GM18526 (cell line): ENCODE measurements around the gene MT1B.

Experiments
- POLR2A ChIP-seq: IDR thresholded peaks from 3 replicates; pipeline ENCODE4 v1.6.1; 2011; ENCODE audit not compliant: insufficient read length; ENCODE audit errors: extremely low read depth

Gene MT1B

DNA sequence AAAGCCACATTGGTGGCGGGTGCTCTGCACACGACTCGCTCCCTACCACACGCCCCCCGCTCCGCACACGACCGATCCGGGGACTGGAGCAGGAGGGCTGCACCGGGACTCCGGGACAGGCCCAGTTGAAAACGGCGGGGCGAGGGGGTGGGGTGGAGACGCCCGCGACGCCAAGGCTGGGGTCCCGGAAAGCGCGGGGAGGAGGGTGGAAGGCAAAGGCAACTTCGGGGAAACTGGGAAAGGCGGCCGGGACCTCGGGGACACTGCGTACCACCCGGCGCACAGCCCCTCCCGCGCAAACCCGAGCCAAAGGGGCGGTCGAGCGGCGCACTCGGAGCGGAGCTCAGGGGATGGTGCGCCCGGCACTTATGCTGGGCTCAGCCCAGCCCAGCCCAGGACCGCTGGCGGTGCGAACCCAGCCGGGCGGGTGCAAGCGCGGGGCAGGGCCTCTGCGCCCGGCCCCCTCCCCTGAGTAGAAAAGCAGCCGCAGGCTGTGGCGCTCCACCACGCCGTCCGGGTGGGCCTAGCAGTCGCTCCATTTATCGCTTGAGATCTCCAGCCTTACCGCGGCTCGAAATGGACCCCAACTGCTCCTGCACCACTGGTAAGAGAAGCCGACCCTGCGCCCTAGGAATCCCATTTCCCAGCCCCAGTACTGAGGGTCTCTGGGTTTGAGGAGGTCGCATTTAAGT, 19.4 kb upstream of the MT1B start, which contains the start of gene MT1M:
Gene MT1M (plus strand): TSS at position 504 of the 692 bp plus-strand sequence. CDS start 73 bp downstream, at position 577.
- no peak for TF ChIP-seq POLR2A

DNA sequence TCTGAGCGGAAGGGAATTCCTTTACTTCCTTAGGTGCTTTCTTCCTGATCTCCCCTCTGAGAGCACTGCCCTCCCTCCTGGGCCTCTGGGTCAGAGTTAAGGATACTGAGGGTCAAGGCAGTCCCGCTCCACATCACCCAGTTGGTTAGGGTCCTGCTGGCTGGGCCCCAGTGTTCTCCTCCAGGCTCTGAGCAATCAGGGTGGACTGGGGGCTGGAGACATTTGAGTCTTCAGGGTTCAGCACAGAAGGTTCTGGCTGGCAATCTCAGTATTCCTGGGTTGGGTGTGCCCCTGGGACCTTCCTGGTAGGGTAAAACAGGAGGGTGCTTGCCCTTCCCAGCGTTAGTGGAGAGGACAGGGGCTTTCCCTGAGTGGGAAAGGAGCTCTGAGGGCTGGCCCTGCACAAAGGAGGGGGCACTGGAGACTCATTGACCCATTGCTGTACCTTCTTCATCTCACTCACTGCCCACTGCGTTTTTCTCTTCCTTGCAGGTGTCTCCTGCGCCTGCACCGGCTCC, 18.8 kb upstream of the MT1B start:
- no peak for TF ChIP-seq POLR2A

DNA sequence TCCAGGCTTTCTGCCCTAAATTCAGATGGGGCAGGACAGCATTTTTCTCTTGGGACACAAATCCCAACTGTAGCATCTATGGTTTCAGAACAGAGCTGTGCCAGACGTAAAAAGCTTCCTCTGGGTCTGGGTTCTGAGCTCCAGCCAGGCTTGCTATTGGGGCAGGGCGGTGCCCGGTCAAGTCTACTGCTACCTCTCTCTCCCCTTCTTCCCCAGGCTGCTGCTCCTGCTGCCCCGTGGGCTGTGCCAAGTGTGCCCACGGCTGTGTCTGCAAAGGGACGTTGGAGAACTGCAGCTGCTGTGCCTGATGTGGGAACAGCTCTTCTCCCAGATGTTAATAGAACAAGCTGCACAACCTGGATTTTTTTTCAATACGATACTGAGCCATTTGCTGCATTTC, 18.2 kb upstream of the MT1B start:
- TF ChIP-seq POLR2A, result no peak

DNA sequence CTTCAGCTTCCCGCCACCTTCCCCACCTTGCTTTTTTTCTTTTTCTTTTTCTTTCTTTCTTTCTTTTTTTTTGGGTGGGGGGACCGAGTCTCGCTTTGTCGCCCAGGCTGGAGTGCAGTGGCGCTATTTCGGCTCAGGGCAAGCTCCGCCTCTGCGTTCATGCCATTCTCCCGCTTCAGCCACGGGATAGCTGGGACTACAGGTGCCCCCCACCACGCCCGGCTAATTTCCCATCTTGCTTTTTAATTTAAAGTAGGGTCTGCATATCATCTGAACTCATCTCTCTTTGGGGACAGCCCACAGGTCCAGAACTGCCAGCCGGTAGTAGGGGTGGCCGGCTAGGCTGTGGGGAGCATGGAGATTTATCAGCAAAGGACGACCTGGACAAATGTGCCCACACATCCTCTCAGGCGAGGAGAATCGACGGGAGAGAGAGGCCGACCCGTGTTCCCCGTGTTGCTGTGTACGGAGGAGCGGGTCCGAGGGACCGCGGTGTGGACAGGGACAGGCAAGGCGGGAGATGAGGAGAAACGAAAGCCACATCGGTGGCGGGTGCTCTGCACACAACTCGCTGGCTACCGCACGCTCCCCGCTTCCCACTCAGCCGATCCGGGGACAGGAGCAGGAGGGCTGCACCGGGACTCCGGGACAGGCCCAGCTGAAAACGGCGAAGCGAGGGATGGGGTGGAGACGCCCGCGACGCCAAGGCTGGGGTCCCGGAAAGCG, 16.8 kb upstream of the MT1B start:
- no peak for TF ChIP-seq POLR2A

DNA sequence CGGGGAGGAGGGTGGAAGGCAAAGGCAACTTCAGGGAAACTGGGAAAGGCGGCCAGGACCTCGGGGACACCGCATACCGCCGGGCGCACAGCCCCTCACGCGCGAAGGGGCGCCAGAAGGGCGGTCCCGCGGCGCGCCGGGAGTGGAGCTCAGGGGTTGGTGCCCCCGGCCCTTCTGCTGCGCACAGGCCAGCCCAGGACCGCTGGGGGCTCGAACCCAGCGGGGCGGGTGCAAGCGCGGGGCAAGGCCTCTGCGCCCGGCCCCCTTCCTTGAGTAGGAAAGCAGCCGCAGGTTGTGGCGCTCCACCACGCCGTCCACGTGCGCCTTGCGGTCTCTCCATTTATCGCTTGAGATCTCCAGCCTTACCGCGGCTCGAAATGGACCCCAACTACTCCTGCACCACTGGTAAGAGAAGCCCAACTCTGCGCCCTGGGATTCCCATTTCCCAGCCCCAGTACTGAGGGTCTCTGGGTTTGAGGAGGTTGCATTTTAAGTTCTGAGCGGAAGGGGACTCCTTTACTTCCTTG, 16.2 kb upstream of the MT1B start:
- TF ChIP-seq POLR2A, result no peak

DNA sequence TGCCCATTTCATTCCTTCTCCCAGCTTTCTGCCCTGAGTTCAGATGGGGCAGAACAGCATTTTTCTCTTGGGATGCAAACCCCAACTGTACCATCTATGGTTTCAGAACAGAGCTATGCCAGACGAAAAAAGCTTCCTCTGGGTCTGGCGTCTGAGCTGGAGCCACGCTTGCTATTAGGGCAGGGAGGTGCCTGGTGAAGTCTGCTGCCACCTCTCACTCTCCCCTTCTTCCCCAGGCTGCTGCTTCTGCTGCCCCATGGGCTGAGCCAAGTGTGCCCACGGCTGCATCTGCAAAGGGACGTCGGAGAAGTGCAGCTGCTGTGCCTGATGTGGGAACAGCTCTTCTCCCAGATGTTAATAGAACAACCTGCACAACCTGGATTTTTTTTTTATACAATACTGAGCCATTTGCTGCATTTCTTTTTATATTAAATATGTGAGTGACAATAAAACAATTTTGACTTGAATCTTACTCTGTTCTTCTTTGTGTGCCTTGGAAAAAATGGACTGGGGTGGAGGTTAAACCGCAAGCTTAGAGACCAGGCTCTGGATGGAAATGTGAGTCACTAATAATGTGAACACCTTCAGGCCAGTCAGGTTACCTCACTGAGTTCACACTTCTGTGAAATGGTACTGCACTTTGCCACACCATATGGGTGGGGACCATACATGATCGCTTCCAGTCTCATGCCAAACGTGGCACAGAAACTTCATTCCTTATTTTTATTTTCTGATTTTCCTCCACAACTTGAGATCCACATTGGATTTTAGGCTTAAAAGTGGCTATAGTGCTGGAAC, 14.9 kb upstream of the MT1B start:
- TF ChIP-seq POLR2A, result no peak

DNA sequence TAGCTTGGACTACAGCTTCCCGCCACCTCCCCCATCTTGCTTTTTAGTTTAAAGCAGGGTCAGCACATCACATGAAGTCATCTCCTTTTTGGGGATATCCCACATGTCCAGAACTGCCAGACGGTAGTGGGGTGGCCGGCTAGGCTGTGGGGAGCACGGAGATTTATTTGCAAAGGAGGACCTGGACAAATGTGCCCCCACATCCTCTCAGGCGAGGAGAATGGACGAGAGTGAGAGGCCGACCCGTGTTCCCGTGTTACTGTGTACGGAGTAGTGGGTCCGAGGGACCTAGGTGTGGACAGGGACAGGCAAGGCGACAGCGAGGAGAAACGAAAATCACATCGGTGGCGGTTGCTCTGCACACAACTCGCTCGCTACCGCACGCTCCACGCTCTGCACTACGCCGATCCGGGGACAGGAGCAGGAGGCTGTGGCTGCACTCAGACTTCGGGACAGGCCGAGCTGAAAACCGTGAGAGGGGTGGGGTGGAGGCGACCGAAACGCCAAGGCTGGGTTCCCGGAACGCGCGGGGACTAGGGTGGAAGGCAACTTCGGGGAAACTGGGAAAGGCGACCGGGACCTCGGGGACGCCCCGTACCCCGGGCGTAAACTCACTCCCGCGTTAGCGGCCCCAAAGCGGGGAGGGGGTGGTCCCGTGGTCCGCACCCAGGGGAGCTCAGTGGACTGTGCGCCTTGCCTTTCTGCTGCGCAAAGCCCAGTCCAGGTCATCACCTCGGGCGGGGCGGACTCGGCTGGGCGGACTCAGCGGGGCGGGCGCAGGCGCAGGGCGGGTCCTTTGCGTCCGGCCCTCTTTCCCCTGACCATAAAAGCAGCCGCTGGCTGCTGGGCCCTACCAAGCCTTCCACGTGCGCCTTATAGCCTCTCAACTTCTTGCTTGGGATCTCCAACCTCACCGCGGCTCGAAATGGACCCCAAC, 13.6 kb upstream of the MT1B start, which contains the start of gene MT1A:
Gene MT1A (plus strand): TSS at position 853 of the 937 bp plus-strand sequence. CDS start 73 bp downstream, at position 926.
- no peak for TF ChIP-seq POLR2A

DNA sequence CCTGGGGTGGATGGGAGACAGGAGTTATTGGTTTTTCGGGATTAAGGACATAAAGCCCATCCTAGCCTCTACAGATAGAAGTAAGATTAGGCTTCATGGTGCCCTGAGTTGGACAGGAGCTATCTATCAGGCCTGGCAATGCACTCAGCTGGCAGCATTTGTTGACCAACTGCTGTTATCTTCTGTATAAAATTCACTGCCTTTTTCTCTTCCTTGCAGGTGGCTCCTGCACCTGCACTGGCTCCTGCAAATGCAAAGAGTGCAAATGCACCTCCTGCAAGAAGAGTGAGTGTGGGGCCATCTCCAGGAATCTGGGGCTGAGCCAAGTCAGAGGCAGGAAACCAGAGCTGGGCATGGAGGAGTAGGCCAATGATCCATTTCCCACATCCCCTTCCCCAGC, 12.6 kb upstream of the MT1B start:
- no peak for TF ChIP-seq POLR2A

DNA sequence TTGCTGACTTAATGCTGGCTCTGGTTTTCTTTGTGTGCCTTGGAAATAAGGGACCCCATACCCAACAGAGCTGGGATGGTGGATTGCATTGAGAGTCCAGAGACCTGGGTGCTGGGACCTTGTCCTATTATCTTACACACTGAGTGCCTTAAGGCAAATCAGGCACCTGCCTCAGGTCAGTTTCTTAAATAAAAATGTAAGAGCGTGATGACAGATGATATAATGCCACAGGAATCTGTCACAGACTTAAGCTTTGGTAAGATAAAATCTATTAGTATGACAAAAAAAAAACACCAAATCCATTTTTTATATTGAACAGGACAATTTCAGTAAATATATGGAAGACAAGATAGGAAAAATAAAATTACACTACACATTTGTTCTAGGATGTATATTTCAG, 11.6 kb upstream of the MT1B start:
- no peak for TF ChIP-seq POLR2A

DNA sequence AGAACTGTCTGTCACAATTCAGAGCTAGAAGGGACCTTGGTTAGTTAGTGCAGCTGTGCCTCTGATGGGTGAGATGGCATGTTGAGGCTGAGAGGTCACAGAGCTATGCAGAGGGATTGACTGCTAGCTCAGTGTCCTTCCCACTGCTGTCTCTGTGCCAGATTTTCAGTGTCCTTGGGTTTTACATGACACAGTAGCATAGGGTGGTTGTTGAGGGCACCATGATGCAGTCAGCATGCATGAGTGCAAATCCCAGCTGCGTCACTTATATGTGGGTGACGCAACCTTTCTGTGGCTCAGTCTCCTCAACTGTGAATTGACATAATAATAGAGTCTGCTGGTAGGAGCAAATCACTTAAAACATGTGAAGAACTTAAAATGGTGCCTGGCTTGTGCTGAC, 10.5 kb upstream of the MT1B start:
- no peak for TF ChIP-seq POLR2A

DNA sequence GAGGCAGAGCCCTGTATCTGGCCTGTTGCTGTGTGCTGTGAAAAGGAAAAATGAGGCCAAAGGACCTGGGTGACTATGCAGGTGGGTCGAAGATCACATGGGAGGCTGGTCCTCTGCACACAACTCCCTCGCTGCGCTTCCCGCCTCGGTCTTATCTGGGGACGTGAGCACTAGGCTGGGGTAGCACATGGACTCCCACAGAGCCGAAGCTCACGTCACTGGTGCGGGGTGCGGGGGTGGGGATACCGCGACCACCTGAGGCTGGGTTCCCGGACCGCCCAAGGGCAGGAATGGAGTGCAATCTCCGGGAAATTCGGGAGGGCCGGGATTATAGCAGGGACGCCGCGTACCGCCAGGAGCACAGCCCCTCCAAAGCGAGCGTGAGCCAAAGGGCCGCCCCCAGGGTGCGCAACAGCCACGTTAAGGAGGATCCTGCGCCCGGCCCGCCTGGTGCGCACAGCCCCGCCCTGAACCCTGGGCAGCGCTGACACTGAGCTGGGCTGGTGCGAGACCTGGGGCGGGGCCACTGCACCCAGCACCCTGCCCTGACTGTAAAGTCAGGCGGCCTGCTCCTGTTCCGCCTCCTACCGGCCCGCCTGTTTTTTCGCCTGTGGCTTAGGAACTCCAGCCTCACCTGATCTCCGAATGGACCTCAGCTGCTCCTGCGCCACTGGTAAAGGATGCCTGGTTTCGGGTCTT, 8.5 kb upstream of the MT1B start:
- no peak for TF ChIP-seq POLR2A

DNA sequence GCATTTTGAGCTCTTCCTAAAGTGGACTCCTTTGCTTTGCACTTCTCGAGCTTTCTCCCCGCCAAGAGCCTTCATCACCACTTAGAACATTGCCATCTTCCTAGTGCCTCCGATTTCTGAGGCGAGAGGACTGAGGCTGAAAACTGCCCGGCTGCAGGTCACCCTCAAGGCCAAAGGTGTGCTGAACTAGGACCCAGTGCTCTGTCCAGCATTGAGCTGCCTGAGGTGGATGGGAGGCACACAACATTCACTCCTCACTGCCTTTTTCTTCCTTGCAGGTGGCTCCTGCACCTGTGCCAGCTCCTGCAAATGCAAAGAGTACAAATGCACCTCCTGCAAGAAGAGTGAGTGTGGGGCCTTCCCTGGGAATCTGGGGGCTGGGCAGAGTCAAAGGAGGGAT, 7.9 kb upstream of the MT1B start:
- TF ChIP-seq POLR2A, result no peak

DNA sequence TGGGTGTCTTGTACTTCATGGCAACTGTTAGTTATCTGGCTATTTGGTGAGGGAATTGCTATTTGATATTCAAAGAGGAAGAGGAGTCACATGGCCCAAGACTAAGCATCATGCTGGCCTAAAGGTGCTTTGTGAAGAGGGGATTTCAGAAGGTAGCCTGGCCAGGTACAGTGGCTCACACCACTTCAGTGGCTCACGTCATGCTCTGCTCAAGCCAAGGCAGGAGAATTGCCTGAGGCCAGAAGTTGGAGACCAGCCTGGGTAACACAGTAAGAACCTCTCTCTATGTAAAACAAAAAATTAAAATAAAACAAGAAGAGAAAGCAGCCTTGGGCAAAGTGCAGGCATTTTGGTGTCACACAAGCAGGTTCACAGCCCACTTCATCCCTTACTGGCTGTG, 6.4 kb upstream of the MT1B start:
- TF ChIP-seq POLR2A, result no peak

DNA sequence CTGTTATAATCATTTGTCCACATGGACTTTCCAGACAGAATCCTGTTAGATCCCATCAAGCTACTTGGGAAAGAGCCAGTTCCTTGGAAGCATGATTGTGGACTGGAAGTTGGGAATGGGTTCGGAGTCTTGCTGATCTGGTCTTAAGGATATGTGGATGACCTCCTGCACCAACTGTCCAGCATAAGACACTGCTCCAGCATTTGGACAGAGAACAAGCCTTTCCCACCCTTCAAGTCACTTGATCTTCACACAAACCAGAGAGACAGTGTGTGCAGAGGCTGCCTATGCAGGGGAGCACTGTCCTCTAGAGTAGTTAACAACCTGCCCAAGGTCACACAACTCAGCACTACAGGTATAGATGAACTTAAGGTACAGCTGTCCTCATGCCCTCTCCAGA, 5.8 kb upstream of the MT1B start:
- no peak for TF ChIP-seq POLR2A
